Mesothelial cell of epicardium (in vitro differentiated cells): ENCODE results near the gene SLC12A2. TPM values are rescaled to one million over a fixed set of nuclear protein-coding genes. Genes with fewer than 3 reads are reported as not detected.

Experiments
- DNase-seq, 2 experiments: peaks; one replicate each; pipeline ENCODE4 v3.0.0; 2021; ENCODE audit warnings: low spot score in 2 of 2; ENCODE audit not compliant: unreplicated experiment in 2 of 2
- H3K27ac Mint-ChIP-seq: 2 replicates; pipeline ENCODE4 v1.8.0; 2021; ENCODE audit warnings: mixed read lengths
- H3K27me3 Mint-ChIP-seq: 2 replicates; pipeline ENCODE4 v1.8.0; 2021; ENCODE audit warnings: low read depth, mixed read lengths
- H3K36me3 Mint-ChIP-seq: 2 replicates; pipeline ENCODE4 v1.8.0; 2021; ENCODE audit warnings: mixed read lengths
- H3K4me1 Mint-ChIP-seq: 2 replicates; pipeline ENCODE4 v1.8.0; 2021; ENCODE audit warnings: mixed read lengths
- H3K4me3 Mint-ChIP-seq: 2 replicates; pipeline ENCODE4 v1.8.0; 2021; ENCODE audit warnings: mild to moderate bottlenecking, moderate library complexity, mixed read lengths
- H3K9me3 Mint-ChIP-seq: 2 replicates; pipeline ENCODE4 v1.8.0; 2021; ENCODE audit warnings: mixed read lengths
- CTCF ChIP-seq: fragments of 200-600 bp; sonication (generic); IDR thresholded peaks from one replicate; pipeline ENCODE4 v1.5.0; 2021; ENCODE audit warnings: antibody characterized with exemption; ENCODE audit not compliant: unreplicated experiment
- total RNA-seq: library from RNA; stranded (reverse); gene quantifications from 3 replicates; pipeline ENCODE4 v1.2.1, GENCODE V29; 2021

SLC12A2 gene
- total RNA-seq, 1 donor from 2014 or later: 27.0 TPM

DNA sequence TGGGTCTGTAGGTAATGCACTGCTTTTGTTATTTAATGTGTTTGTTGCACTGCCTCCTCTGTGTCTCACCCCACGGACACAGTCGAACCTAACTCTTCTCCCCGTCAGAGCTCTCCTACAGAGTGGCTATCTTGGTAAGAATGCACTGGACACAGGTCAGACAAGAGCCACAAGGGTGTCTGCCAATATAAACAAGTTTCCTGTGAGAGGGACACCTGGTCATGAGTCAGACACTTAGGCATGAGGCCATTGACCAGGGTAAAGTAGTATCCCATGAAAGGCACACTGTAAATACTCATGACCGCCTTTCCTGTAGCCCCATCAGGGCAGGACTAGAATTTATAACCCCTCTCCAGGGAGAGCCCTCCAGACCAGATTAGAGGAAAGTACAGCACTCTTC, 115.5 kb downstream of the SLC12A2 start:
- H3K9me3 Mint-ChIP-seq: no peaks in the 10 kb centered on the region
- no peak for TF ChIP-seq CTCF
- peaks cover 3% of the 10 kb centered on the region for H3K36me3 Mint-ChIP-seq
- H3K27ac Mint-ChIP-seq: no peak overlapping the region
- no peak for DNase-seq
- H3K4me3 Mint-ChIP-seq: no peak overlapping the region
- peaks cover 33% of the 10 kb centered on the region for H3K4me1 Mint-ChIP-seq
- H3K27me3 Mint-ChIP-seq: no peaks in the 10 kb centered on the region

DNA sequence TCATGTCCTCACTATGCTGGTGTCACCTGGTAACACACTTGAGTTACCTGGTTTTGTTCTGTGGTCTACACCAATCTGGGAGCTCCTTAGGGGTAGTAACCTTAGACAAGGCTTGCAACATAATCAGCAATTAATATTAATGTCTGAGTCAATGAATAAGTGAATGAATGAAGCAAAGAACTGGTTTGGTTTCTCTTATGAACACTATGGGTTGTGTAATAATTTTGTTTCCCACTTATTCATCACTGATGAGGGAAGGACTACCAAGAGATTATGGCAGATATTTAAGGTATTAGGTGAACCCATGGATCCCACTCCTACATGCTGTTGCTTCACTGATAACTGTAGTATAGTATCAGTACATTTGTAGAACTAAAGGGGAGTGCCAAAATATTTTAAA, 116.0 kb downstream of the SLC12A2 start:
- Mint-ChIP-seq H3K27me3 (no peaks in the 10 kb centered on the region), H3K4me1 (peaks cover 33% of the 10 kb centered on the region), H3K9me3 (no peaks in the 10 kb centered on the region), H3K4me3 (no peak overlapping the region), H3K36me3 (peaks cover 2% of the 10 kb centered on the region), H3K27ac (no peak overlapping the region)
- TF ChIP-seq CTCF: no peak
- DNase-seq: no peak

DNA sequence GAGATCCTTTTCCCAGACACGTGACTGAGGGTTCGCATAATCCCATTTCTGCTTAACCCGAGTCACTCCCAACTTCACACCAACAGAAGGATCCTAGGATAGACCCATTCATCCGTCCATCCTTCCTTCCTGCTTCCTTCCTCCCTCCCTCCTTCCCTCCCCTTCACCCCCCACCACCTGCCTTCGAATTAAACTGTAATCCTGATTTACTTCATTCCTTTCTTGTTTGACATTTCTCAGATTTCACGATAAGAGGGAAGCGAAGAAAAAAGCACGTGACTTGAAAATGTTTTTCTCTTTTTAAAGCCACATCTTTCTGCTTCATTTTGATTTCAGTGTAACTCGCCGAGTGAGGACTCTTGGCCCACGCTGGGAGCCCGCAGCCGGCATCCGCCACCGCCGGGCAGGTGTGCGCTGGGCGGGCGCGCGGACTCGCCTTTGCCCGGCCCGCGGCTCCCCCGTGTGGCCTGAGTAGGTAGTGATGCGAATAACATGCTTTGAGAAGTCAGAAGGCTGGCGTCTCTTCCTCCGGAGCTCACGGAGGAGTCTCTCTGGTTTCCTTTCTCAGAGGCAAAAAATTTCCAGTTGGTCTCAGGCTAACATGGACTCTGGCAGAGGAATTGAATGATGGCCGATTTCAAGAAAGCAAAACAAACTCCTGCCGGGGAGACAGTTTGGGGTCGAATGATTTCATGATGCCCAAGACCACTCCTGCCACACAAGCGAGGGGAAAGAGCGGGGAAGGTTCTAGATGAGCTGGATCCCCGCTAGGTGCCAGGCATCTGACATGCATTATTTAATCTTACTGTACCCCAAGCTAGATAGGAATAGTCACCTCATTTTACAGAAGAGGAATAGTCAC, 117.7 kb downstream of the SLC12A2 start:
- TF ChIP-seq CTCF: peak; percentile 92
- Mint-ChIP-seq H3K36me3 (peaks cover 2% of the 10 kb centered on the region), H3K27me3 (no peaks in the 10 kb centered on the region), H3K4me3 (peak overlapping the region; percentile 59), H3K4me1 (peaks cover 32% of the 10 kb centered on the region), H3K27ac (peak overlapping the region; percentile 72), H3K9me3 (no peaks in the 10 kb centered on the region)
- peak; percentile 76 to 92 for DNase-seq

- H3K36me3 Mint-ChIP-seq: peaks cover 2% of the 10 kb centered on the region
- TF ChIP-seq CTCF: no peak
- no peak overlapping the region for H3K27ac Mint-ChIP-seq
- DNase-seq: no peak
- no peaks in the 10 kb centered on the region for H3K9me3 Mint-ChIP-seq
- H3K27me3 Mint-ChIP-seq: no peaks in the 10 kb centered on the region
- peaks cover 22% of the 10 kb centered on the region for H3K4me1 Mint-ChIP-seq
- no peak overlapping the region for H3K4me3 Mint-ChIP-seq
Measured at GRCh38 chr5:128202320-128202719, 118.8 kb downstream of the SLC12A2 start.

DNA sequence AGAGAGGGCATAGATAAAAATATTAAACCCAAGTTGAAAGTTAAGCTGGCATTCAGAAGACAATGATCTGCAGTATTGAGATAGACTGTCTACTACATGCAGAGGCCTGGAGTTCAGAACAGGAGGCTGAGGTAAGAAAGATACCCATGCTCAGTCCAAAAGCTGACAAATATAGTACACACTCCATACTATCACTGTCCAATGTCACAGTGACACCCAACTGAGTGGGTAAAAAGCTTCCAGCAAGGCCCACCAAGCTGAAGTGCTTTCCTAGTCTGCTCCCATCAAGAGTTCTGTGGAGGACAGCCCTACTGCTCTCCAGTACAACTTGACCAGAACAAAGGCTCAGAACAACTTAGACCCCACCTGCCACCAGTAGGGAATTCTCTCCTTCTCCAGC, 124.9 kb downstream of the SLC12A2 start:
- DNase-seq: no peak
- H3K4me3 Mint-ChIP-seq: no peak overlapping the region
- no peaks in the 10 kb centered on the region for H3K9me3 Mint-ChIP-seq
- no peaks in the 10 kb centered on the region for H3K27me3 Mint-ChIP-seq
- peaks cover 2% of the 10 kb centered on the region for H3K4me1 Mint-ChIP-seq
- no peaks in the 10 kb centered on the region for H3K36me3 Mint-ChIP-seq
- no peak for TF ChIP-seq CTCF
- no peak overlapping the region for H3K27ac Mint-ChIP-seq
